ENCODE data around the gene MICAL3.

The MICAL3 gene

DNA sequence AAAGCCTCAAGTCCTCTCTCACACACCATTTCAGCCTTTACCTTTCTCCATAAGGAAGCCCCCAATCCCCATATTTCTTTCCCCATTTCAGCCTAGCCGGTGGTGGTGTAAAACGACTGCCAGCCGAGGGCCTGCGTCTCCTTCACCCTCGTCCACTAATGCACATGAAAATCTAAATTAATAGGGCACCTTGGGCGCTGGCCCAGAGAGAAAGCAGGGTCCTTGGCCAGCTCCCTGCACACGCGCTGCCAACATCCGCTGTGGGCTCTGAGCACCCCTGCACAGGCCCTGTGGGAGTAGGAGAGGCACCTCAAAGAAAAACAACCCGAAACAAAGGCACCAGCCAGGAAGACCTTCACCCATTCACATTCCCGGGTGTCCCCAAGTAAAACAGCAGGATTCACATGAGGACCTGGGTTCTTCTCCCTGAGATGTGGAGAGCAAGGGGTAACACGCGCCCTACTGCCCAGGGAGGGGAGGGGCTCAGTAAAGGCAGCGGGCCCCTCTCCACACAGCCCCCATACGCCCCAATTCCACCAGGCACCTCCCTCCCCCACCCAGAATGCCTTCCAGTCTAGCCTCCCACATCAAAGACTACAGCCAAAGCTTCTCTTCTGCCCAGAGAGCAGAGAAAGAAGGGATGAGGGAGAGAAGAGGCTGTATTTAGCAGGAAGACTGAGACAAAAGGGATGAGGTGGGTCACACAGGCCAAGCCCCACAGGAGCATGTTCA lies 79.0 kb downstream of the MICAL3 start:
- TF ChIP-seq, protein P1, sequence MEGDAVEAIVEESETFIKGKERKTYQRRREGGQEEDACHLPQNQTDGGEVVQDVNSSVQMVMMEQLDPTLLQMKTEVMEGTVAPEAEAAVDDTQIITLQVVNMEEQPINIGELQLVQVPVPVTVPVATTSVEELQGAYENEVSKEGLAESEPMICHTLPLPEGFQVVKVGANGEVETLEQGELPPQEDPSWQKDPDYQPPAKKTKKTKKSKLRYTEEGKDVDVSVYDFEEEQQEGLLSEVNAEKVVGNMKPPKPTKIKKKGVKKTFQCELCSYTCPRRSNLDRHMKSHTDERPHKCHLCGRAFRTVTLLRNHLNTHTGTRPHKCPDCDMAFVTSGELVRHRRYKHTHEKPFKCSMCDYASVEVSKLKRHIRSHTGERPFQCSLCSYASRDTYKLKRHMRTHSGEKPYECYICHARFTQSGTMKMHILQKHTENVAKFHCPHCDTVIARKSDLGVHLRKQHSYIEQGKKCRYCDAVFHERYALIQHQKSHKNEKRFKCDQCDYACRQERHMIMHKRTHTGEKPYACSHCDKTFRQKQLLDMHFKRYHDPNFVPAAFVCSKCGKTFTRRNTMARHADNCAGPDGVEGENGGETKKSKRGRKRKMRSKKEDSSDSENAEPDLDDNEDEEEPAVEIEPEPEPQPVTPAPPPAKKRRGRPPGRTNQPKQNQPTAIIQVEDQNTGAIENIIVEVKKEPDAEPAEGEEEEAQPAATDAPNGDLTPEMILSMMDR (IDR thresholded peaks at IDR 0.05; ENCODE audit: extremely low read depth, insufficient read depth, missing control alignments) = no peak
- DNase-seq (ENCODE audit: low spot score) = no peak
- in situ Hi-C loops (cut with MboI; ENCODE audit: low pct_unique_long_range_greater_than_20kb, low sequenced_read_pairs, unreplicated experiment) = no loop called here

- in situ Hi-C loops (cut with MboI; ENCODE audit: low pct_unique_long_range_greater_than_20kb, low sequenced_read_pairs, unreplicated experiment) = no loop called here
- TF ChIP-seq, protein P1 (IDR thresholded peaks at IDR 0.05; ENCODE audit: extremely low read depth, insufficient read depth, missing control alignments) = no peak
- no peak for DNase-seq (ENCODE audit: low spot score)
Measured at GRCh38 chr22:17944256-17944655, 80.1 kb downstream of the MICAL3 start.

DNA sequence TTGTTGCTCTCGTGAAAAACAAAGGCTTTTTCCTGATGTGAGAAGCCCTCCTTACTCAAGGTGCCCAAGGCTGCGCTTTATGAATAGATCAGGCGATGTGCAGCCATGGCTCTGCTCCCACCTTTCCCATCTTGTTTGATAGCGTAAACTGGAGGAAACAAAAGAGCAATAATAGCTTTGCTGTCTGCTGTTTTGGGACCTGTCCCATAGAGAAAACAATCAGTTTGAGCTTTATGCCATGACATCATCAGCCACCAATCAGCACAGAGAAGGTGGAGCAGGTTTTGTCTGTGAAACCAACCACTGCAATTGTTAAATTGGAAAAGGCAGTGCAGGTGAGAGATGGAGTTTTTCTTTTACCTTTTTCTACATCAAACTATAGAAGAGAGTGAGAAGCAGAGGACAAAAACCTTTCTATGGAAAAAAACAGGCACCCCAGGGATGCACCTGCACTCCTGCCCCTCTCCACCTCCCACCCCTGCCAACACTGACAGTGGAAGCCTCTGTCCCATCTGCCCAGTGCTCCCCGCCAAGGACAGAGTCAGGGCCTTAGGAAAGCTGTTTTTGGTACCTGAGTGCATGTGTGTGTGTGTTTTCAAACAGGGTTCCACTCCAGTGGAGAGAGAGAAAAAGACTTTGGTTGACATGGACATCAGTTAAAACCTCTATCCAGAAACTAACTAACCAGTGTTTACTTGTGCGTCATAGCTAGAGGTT lies 80.7 kb downstream of the MICAL3 start:
- in situ Hi-C loops (cut with MboI; ENCODE audit: low pct_unique_long_range_greater_than_20kb, low sequenced_read_pairs, unreplicated experiment) = no loop called here
- DNase-seq (ENCODE audit: low spot score) = no peak
- TF ChIP-seq, protein P1 (IDR thresholded peaks at IDR 0.05; ENCODE audit: extremely low read depth, insufficient read depth, missing control alignments) = no peak

DNA sequence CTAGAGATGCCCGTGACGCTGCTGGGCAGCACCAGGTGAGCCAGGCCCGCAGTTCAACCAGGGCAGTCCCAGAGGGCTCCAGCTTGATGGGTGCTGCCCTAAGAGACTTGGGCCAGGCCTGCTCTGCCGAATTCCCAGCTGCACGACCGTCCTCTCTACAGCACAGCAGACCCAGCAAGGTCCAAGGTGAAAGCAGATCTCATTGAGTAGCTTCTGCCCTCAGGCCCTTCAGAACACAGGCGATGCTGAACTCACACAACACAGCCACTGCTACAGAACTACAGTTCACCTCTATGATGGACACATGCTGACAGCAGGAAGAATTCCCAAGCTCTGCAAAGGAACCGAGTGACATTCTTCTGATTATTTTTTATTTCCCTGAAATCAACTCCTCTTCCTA lies 81.6 kb downstream of the MICAL3 start:
- TF ChIP-seq, protein P1 (IDR thresholded peaks at IDR 0.05; ENCODE audit: extremely low read depth, insufficient read depth, missing control alignments) = no peak
- no peak for DNase-seq (ENCODE audit: low spot score)
- in situ Hi-C loops (cut with MboI; ENCODE audit: low pct_unique_long_range_greater_than_20kb, low sequenced_read_pairs, unreplicated experiment) = no loop called here

DNA sequence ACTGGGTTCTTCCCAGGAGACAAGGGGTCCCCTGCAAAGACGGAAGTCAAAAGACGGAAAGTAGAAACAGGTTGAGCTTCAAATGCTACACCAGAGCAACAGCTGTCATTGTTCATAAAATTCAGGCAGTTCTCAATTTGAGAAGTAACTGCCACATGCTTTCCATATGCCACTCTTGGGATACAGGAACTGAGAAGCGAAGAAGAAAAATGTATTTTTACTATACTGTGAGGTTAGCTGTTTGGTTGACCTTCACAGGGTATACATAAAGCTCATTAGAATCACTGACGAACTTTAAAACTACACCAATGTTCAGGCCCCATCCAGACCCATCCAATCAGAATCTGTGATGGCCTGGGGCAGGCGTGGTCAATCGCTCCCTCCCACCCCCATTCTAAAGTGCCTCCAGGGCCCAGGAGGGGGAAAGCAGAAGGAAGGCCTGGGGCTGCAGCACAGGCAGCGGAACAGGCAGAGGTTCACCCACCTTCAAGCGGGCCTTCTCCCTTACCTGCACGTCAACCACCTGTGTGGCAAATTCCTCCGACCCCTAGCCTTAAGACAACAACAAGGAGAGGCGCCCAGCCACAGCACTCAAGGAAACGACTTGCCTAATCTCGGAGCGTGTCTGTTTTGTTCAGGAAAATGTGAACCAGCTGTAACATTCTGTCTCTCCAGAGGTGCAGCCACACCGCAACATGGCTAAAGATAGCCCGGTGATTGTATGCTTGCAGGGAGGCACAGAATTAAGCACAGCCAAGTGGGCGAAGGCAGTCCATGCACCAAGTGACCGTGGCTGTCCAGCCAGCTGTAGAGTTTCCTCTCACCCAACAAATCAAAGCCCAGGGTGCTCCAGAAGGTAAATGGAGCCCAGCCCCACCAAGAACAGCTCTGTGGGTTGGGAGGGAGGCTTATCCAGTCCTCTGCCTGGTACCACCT lies 82.6 kb downstream of the MICAL3 start:
- no peak for DNase-seq (ENCODE audit: low spot score)
- in situ Hi-C loops (cut with MboI; ENCODE audit: low pct_unique_long_range_greater_than_20kb, low sequenced_read_pairs, unreplicated experiment) = no loop called here
- TF ChIP-seq, protein P1 (IDR thresholded peaks at IDR 0.05; ENCODE audit: extremely low read depth, insufficient read depth, missing control alignments) = no peak

DNA sequence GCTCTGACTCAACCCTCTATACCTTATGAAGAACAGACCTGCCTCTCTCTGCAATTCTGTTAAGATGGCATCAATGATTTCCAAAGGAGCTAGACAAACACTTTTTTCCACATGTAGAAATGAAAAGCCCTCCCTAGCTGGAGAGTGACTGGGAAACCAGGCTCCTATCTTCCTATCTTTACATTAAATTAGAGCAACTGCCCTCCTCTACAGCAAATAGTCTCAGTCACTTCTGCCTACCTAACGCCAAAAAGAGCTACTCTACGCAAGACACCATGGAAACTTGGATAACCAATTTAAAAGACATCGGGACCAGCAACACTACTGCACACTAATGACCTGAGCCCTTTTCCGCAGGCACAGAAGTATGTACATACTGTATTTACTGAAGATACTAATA lies 84.8 kb downstream of the MICAL3 start:
- TF ChIP-seq, protein P1 (IDR thresholded peaks at IDR 0.05; ENCODE audit: extremely low read depth, insufficient read depth, missing control alignments) = no peak
- in situ Hi-C loops (cut with MboI; ENCODE audit: low pct_unique_long_range_greater_than_20kb, low sequenced_read_pairs, unreplicated experiment) = no loop called here
- no peak for DNase-seq (ENCODE audit: low spot score)

Data from GM13977 (cell line).